ENCODE data around the gene PCNX2.

Gene PCNX2

DNA sequence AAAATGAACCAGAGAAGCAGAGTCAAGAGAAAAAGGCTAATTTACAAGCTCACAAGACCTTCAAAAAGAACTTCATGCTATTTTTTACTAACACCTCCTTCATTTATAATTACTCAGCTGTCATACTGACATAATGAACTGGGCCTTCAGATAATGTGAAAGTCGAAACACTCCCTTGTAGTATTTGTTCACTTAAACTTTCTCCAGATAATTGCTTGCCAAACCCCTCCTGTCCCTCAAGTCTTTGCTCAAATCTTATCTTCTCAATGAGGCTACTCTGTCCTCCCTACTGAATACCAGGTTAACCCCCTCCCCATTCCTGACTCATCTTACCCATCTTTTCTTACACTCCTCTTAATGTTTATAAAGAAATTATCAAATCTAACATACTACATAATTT lies 20.9 kb upstream of the PCNX2 start:
- no peak for DNase-seq

DNA sequence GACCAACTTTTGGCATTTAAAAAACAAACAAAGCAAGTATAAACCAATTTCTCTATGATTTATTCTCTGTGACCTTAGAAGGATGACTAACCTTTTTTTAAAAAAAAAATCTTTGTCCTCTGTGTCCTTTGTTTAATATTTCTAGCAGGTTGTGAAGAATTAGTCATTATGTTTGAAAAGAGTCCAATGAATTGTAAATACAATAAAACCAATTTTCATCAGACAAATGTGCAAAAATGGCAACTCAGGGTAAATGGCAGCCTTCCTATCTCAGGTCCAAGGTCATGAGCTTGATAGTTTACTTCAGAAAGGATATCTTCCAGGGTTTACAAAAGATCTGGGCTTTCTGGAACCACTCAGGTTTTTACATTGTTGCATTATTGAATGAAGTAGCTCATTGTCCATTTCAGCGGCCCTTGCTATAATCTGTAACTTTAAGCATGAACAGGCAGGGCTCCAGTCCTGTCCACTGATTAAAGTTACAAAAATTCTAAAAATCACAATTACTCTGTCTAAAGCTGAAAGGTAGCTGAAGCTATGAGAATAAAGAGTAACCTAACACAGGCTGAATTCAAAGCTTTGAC lies 20.3 kb upstream of the PCNX2 start:
- DNase-seq: no peak

DNA sequence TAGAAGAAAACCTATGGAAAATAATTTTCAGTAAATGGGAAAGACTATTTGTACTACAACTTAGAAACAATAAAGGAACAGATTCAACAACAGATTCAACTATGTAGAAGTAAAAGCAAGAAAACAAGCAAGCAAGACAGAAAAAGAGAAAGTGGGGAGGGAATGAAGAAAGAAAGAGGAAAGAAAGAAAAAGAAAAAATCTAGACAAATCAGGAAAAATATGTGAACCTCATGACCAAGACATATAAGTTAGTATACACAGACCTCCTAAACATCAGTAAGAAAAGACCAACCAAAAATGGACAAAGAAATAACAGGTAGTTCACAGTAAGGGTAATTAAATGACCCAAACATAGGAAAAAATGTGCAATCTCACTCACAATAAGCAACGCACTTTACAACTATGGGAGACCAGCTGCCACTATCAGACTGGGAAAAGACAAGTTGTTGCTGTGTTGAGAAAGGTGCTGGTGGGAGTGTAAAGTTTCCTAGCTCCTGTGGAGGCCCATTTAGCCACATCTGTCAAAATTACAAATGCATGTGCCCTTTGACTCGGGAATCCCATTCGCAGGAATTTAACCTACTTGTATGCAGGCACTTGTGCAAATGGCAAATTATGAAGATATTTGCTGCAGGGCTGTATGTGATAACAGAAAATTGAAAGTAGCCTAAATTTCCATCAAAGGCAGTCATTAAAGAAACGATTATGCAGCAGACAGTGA lies 18.1 kb upstream of the PCNX2 start:
- no peak for DNase-seq

DNA sequence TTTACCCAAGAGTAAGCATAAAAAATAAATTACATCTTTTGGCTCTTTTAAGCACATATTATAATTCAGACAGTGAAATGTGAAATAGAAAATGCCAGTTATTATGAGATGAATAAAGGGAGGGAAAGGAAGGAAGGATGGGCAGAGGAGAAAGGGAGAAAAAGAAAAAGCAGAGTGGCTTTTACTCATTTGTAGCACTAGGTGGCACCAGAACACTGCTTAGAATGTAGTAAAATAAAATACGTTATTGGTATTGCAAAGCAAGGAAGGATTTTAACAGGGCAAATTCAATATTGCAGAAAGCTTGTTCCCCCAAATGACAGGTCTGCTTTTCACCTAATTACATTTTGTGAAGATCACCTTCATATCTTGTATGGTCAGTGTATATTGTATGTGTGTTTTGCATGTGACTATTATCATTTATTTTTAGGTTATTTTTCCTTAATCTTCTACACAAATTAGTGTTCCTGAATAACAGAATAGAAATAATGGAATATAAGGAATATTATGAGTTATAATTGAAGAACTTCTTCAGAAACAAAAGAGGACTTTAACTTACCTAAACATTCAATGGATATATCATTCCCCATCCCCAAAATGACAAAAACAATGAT lies 9.1 kb upstream of the PCNX2 start:
- peak; percentile 29 for DNase-seq

DNA sequence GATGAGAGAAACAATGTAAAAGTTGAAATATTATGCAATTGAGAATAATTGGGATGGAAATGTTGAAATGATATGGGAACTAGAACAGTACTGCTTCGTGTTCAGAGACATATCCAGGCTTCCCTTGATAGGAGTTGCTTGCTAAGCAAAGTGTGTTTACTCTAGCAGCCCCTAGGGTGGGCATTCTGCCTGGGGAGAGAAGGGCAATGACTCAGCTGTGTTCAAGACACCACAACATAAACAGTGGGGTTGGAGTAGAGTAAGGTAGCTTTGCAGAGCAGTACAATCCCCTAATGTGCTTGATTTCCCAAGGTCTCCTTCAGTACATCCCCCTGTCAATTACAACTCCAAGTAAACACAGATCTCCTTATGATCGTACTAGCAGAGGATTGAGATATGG lies 4.8 kb upstream of the PCNX2 start:
- DNase-seq: no peak

DNA sequence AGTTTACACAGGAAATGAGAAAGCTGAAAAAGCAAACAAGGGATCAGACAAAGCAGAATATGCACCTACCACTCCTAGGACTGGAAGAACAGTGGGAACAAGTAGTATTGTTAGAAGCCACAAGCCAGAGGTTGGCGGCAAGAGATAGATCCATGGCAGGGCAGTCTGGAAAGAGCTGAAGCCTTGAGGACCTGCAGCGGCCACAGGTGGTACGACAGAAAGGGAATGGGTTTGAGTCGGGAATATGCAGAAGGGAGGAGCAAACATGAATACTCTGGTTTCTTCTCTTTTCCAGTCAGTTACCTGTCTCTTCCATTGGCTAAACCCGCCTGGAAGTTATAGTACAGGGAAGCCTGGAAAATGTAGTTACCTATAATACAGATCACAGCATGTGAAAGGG lies 3.9 kb upstream of the PCNX2 start:
- peak; percentile 25 for DNase-seq

DNA sequence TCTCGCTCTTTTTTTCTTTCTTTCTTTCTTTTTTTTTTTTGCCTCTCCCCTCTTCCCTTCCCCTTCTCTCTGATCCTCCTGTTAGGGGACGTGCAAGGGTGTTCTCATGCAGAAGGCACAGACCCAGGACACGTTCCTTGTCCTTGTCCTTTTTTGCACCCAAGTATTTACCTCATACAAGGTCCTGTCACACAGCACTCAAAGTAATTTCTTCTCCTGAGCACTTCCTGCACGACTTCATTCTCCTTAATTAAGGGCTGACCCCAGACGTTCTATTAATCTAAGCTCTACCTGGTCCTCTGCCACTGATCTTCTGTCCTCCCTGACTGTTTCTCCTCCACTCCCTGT lies 424 bp upstream of the PCNX2 start:
- no peak for DNase-seq

DNA sequence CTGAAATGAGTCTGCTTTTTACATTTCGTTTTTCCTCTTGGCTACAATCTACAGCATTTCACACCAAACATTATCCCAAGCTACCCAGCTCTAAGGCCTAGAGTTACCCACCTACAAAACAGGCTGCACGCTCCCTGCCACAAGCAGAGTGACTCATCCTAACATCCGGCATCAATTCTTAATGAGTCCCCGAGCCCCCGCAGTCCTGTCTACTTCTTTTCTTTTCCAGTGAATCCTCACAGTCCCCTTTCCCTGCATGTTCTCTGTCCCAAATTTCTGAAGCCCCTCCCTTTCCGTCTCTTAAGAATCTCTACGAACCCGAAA lies 650 bp downstream of the PCNX2 start:
- peak; percentile 66 for DNase-seq

DNA sequence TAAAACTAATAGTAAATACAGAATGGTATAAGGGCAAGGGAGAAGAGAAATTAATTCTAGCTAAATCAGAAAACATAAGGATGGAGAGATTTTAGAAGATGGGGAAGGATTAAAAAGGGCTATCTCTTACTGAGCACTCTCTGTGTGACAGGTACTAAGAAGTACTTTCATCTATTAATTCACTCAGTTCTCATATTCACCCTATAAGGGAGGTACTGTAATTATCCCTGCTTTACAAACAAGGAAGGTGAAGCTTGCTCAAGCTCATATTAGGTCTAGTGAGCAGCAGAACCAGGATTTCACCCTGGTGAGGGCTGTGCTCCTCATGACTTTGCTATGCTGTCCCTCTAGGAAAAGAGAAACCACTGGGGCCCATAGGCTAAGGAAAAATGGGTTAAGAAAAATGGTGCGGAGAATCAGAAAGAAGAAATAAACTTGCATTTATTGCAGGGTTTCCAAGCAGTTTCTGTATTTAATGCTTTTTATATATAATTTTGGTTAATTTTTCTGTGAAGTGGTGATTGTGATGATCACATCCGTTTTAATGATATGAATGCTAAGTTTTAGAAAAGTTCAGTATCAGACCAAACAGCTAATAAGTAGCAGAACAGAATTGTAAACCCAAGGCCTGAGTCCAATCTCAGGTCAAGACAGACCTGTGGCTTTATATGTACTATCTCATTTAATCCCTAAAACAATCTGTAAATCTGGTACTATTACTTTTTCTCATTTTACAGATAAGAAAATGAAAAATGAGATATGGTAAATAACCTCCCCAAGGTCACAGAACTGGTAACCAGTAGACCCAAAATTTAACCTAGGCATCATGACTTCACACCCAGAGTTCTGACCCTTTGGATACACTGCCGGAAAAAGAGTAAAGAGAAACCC lies 1.7 kb downstream of the PCNX2 start:
- peak; percentile 14 for DNase-seq

DNA sequence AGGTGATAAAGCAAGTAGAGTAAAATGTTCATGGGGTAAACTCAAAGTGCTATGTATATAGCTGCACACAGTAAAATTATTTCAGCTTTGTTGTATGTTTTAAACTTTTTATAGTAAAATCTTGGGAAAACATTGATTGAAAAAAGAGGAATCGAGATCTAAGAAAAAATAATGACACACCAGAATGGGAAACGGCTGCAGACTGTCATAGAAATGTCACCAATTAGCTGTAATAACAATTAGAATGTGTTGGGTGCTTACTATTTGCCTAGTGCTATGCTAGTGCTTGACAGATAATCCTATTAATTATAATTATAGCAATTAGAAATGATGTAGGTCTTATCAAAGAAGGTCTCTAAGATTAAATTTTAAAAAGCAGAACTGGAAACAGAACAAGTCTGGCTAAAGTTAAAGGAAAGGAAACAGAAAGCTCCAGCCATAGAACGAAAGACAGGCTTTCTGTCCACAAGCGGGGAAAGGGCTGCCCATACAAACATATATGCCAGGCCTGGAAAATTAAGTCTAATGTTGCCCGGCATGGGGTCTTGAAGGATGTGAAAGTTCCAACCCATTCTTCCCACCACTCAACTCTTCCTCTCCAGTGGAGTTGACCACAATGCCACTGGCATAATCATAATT lies 5.0 kb downstream of the PCNX2 start:
- no peak for DNase-seq

DNA sequence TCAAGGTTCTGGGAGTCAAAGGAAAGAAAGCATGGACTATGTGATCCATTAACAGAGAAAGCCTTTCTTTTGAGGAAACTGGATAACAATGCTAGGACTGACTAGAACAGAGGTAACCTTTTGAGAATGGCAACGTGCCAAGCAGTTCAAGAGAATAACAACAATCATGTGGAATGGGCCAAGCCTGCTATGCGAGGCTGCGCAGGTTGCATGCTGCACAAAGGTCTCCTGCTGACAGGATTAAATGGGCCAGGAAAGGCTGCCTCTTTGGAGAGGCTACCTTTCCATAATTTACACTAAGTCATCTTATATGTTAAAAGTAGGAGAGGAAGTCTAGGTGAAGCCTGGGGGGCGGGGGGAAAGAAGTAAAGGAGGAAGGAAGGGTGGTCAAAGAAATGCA lies 5.8 kb downstream of the PCNX2 start:
- peak; percentile 88 for DNase-seq

DNA sequence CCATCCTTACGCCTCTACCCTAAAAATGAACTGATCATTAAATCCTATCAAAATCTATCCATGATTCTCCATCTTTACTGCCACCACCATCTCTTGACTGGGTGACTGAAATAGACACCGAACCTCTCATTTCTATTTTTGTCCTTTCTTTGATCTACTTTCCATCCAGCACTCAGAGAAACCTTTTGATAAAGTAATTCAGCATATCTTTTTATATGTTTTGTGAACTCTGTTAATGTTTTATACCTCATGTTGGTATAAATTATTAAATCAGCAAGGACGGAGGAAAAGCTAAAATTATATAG lies 13.0 kb downstream of the PCNX2 start:
- DNase-seq: no peak

DNA sequence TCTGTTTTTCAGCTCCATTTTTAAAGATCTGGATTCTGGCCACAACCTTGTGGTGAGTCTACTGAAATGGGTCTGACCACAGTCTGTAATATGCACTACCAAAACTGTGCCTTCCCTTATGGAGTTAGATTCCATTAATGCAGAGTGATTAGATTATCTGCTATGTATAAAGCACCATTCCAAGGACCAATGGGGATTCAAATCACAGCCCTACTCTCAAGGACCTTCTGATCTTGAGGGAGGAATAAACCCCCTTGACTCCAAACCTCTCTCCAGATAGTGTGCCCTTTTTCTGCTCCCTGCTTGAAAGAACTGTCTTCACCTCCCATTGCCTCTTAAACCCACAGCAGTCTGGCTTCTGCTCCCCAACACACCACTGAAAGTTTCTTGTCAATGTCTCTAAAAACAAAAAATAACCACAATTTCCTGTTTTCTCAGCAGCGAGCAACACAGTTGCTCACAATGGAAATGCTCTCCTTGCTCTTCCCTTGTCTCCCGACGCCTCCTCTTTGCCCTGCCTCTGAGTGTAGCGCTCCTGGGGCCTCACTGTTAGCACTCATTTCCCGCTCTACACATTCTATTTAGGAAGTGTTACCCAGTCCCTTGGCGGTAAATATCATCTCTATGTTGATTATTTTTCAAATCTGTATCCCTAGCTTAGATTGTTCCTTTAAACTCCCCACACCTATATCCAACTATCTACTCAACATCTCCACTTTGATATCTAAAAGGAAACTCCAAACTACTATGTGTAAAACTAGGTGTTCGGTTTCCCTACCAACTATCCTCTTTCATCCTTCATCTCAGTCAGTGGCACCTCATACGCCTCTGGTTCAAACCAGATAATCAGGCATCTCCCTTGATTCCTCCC lies 13.6 kb downstream of the PCNX2 start:
- DNase-seq: no peak

DNA sequence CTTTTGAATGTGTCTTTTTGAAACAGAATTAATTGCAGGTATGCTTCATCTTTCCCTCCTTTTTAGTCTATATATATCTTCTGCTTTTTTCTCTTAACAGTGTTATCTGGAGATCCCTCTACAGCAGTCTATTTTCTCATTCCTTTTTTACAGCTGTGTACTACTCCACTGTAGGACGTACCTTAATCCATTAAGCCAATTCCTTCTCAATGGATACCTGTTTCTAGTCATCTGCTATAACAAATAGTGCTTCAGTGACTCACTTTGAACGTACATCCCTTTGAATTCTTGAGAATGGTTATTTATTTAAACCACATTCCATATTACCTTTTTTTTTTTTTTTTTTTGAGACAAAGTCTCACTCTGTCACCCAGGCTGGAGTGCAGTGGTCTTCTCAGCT lies 15.6 kb downstream of the PCNX2 start:
- DNase-seq: no peak

DNA sequence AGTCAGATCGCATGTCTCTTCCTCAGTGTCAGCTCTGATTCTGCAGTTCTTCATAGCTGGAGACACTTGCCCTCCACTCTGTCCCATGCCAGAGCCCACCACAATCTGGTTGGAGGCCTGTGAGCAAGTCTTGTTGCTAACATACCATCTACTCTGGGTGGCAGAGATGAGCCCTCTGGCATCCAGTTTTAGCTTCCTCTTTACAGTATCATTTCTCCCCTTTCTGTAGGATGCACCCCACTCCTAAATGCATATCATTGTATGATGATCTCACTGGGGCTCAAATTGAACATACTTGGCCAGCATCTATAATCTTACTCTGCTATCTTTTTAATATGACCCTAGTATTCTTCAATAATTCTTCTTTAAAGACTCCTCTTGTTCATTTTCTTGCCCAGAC lies 16.9 kb downstream of the PCNX2 start:
- no peak for DNase-seq

DNA sequence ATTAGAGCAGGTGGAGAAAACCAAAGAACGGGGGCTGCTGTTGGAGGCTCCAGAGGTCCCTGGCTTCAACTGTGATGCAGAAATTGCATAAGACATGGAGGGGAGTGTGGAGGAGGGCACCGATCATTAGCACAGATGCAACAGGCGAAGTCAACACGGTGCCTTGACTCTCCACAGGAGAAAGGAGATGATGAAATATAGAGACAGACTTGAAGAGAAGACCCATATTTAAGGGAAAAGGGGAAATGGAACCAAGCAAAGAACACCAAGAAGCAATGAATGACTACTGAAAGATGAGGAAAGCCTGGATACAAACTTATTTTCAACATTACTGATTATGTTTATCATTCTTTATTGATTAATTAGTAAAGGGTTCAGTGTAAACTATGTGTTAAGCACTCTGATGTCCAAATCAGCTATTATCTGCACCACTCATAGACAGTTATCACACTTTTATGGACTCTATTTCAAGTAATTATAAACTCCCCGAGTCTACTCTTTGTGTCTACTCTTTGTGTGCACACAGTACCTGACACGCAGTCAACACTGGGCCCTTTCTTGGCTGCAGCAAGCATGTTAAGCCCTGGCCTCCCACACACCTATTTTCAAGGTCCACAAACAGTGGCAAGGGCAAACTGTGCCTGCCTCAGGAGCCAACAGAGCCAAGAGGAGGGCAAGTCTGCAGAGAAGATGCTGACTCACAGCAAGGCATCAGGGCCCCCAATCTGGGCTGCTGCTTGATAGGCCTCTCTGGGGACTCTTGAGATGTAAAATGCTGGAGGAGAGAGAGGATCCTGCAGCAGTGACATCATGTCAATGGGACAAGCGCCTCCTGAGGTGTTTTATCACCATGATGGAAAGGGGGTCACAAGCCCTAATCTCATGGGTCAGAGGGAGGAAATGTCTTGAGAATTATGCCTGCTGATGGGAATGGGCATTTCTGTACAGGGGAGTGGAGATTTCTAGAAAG lies 17.6 kb downstream of the PCNX2 start:
- no peak for DNase-seq

DNA sequence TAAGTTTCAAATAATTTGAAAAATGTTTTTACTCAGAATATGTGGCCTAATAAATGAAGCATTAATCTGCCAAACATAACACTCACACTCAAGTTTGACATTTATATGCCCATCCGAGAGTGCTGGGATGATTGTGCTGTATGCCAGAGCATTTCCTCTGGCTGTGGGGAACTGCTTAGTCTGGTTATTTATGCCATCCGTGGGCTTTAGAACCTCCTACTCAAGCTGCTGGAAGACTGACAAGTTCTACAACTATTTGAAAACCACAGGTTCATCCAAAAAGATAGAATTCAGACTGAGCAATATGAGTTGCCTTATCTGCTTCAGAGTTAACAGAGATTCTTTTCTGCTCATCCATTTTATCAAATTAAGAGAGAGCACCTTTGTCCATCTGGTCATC lies 25.9 kb downstream of the PCNX2 start:
- DNase-seq: no peak

DNA sequence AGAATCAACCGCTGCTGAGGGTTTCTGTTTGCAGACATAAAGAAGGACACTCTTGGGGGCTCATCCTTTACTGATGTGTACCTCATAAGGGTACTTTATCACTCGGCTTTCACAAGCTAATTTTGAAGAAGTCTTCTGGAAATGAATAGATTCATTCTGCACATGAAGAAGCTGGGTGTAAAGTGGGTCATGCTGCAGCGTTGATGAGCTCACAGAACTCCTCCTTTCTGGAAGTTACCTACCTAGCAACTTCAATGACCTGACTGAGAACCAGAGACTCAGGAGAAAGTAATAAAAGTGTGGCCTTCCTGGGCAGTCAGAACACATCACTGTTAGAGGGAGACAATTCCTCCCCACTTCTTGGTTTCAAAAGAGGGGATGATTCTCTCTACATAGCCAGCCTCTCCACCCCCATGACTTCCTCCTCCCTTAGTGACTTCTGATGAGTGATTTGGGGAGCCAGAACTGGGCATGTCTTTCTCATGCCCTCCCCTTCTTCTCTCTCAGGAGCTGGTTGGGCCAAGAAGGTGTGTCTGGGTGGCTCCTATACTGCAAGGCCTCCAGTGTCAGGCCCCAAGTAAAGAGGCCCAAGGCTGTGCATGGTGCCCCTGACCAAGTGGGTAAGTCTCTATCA lies 27.0 kb downstream of the PCNX2 start:
- DNase-seq: no peak

DNA sequence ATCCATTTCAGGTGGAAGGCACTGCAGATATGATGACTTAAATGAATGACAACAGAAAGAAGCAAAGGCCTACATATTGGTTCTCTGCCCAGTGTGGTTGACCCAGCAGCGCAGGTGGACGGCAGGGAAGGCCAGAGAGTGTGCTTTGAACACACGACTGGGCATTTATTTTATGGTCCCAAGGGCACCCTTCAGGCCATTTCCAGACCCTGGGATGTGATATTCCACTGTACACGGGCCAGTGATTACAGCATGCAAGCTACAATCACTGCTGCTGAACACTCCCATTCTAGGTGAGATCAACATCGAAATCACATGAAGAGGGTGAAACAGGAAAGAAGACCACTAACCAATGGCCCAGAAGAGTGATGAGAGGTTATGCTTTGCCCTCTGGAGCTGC lies 33.8 kb downstream of the PCNX2 start:
- no peak for DNase-seq

DNA sequence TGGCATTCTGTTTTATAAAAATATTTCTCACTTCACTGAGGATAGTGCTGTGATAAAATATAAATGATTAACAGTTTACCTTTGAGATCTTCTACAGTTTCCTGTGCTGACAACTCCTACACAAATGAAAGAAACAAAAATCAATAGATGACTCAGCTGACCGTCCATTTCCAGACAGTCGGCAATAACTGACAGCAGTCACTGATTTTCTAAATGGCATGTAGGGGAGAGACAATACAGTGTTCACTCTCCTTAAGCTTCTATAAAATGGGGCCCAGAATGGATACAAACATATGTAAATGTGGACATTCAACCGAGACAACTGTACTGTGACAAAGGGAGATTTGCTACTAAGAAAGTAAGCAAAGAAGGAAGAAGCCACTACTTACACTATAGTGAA lies 34.3 kb downstream of the PCNX2 start:
- DNase-seq: peak; percentile 24

DNA sequence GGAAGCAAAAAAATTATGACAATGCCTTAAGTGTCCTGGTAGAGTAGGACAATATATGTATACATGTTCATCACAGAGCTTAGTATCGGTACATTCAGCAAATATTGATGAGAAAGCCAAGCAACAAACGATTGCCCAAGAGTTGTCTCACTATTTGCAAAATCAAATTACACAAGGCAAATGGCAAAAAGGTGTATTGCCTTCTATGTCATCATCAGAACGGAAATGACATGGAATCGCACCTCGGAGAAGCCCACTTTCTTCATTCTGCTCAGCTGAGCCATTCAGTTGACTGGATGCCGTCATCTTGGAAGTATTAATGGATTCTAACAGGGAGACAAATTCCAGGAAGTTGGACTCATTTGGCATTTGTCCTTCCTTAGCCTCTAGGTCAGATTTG lies 37.7 kb downstream of the PCNX2 start:
- DNase-seq: no peak
